Measurements from ENCODE around the gene LORICRIN.

The LORICRIN gene

GRCh38 chr1:153305682-153306081 is 46.2 kb downstream of the LORICRIN start (continued):
- TF ChIP-seq SP7 (tag by site-specific recombination; IDR thresholded peaks at IDR 0.05) (no peak), ZNF132 (tag by site-specific recombination; IDR thresholded peaks at IDR 0.05; ENCODE audit: borderline replicate concordance) (no peak)

GRCh38 chr1:153306303-153307220 is 47.1 kb downstream of the LORICRIN start:
- H3K36me3 ChIP-seq (ENCODE audit: control insufficient read depth in 2 of 2, insufficient read depth in 1 of 2, low read length in 2 of 2), result no peaks in the 10 kb centered on the region
- no peak overlapping the region for H3K27ac ChIP-seq (ENCODE audit: extremely low read depth, low read depth, low read length)
- no peaks in the 10 kb centered on the region for H3K4me1 ChIP-seq (ENCODE audit: control insufficient read depth, insufficient read depth, low read length)
- TF ChIP-seq GLI2 (tag by site-specific recombination; IDR thresholded peaks at IDR 0.05; ENCODE audit: borderline replicate concordance, low read depth) (no peak), ZNF16 (tag by site-specific recombination; IDR thresholded peaks at IDR 0.05; ENCODE audit: low read depth) (no peak), PRDM10 (tag by site-specific recombination; IDR thresholded peaks at IDR 0.05) (no peak), ZNF404 (tag by site-specific recombination; IDR thresholded peaks at IDR 0.05) (no peak), ZNF513 (tag by site-specific recombination; IDR thresholded peaks at IDR 0.05) (no peak), ZEB2 (tag by site-specific recombination; IDR thresholded peaks at IDR 0.05) (no peak), ZNF2 (tag by site-specific recombination; IDR thresholded peaks at IDR 0.05) (no peak), ZNF791 (tag by site-specific recombination; IDR thresholded peaks at IDR 0.05) (no peak), TCF7L2 (IDR thresholded peaks at IDR 0.05; ENCODE audit: borderline replicate concordance, low read depth, low read length) (no peak), ZNF292 (tag by site-specific recombination; IDR thresholded peaks at IDR 0.05; ENCODE audit: borderline replicate concordance, low read depth) (no peak), ZNF558 (tag by site-specific recombination; IDR thresholded peaks at IDR 0.05) (no peak), ZNF274 (IDR thresholded peaks at IDR 0.05; ENCODE audit: low read length) (no peak), ZNF274 (tag by site-specific recombination; IDR thresholded peaks at IDR 0.05; ENCODE audit: borderline replicate concordance) (no peak), BCL11A (tag by site-specific recombination; IDR thresholded peaks at IDR 0.05; ENCODE audit: low read depth) (no peak), ZNF239 (tag by site-specific recombination; IDR thresholded peaks at IDR 0.05) (no peak)
- H3K4me3 ChIP-seq (ENCODE audit: low read depth, low read length), result no peak overlapping the region
- CTCF ChIA-PET, result no interaction called here
- POLR2A ChIA-PET, result no interaction called here
- no peaks in the 10 kb centered on the region for H3K9me3 ChIP-seq (ENCODE audit: control insufficient read depth, insufficient read depth, low read depth, low read length)

- Histone ChIP-seq H3K36me3 (ENCODE audit: control insufficient read depth in 2 of 2, insufficient read depth in 1 of 2, low read length in 2 of 2) (no peaks in the 10 kb centered on the region), H3K27ac (ENCODE audit: extremely low read depth, low read depth, low read length) (no peak overlapping the region), H3K4me1 (ENCODE audit: control insufficient read depth, insufficient read depth, low read length) (no peaks in the 10 kb centered on the region), H3K4me3 (ENCODE audit: low read depth, low read length) (no peak overlapping the region), H3K9me3 (ENCODE audit: control insufficient read depth, insufficient read depth, low read depth, low read length) (no peaks in the 10 kb centered on the region)
- no peak for TF ChIP-seq KLF7 (tag by site-specific recombination; IDR thresholded peaks at IDR 0.05; ENCODE audit: borderline replicate concordance)
- TF ChIP-seq OVOL3 (tag by site-specific recombination; IDR thresholded peaks at IDR 0.05), result no peak
- no peak for TF ChIP-seq ZNF585B (tag by site-specific recombination; IDR thresholded peaks at IDR 0.05)
- TF ChIP-seq HIC1 (tag by site-specific recombination; IDR thresholded peaks at IDR 0.05), result no peak
- no peak for TF ChIP-seq ZNF23 (tag by site-specific recombination; IDR thresholded peaks at IDR 0.05; ENCODE audit: borderline replicate concordance)
- no peak for TF ChIP-seq ZNF19 (tag by site-specific recombination; IDR thresholded peaks at IDR 0.05; ENCODE audit: low read depth)
- TF ChIP-seq ZNF621 (tag by site-specific recombination; IDR thresholded peaks at IDR 0.05), result no peak
- TF ChIP-seq SP2 (tag by site-specific recombination; IDR thresholded peaks at IDR 0.05), result no peak
- no peak for TF ChIP-seq ZFHX2 (tag by site-specific recombination; conservative IDR thresholded peaks at IDR 0.05)
- TF ChIP-seq KLF16 (tag by site-specific recombination; IDR thresholded peaks at IDR 0.05), result no peak
- ChIA-PET CTCF (no interaction called here), POLR2A (no interaction called here)
Observed at GRCh38 chr1:153307221-153307600, 47.7 kb downstream of the LORICRIN start.

All from HEK293 (cell line).